Stimulated activated CD4-positive, alpha-beta T cell treated with anti-CD3 and anti-CD28 coated beads, Interleukin-4, amount 100 ng/mL, for 48 hours (primary cell): Measurements from ENCODE around the gene RPL10.
A peak's percentile ranks its signal among the peaks of the same experiment; 100 is the strongest.

Experiments
- DNase-seq, 2 donors: peaks; one replicate each; pipeline ENCODE4 v3.0.0-alpha.2; 2020; ENCODE audit warnings: low read depth in 2 of 2

RPL10 gene

GRCh38 chrX:154401045-154401799, 3.0 kb downstream of the RPL10 start:
- DNase-seq, result peak in 1 of 2 donors; percentile 18

- no peak for DNase-seq
Observed at GRCh38 chrX:154401918-154402621, 3.9 kb downstream of the RPL10 start.

GRCh38 chrX:154402622-154403127, 4.5 kb downstream of the RPL10 start:
- DNase-seq, result no peak

- no peak for DNase-seq
Observed at GRCh38 chrX:154403192-154403591, 5.0 kb downstream of the RPL10 start.

GRCh38 chrX:154403858-154404257, 5.7 kb downstream of the RPL10 start:
- DNase-seq, result no peak

- DNase-seq, result no peak
Observed at GRCh38 chrX:154404625-154405192, 6.5 kb downstream of the RPL10 start.

GRCh38 chrX:154408659-154409221, 10.6 kb downstream of the RPL10 start:
- DNase-seq, result no peak

- no peak for DNase-seq
Observed at GRCh38 chrX:154409222-154409871, 11.2 kb downstream of the RPL10 start, which contains the start of gene DNASE1L1. DNASE1L1 (minus strand) TSS chrX:154409254; CDS start chrX:154405568, 3,686 bp downstream.

- peak in 1 of 2 donors; percentile 42 for DNase-seq
Observed at GRCh38 chrX:154411981-154412340, 13.8 kb downstream of the RPL10 start.

- DNase-seq, result no peak
Observed at GRCh38 chrX:154412468-154412867, 14.3 kb downstream of the RPL10 start.

GRCh38 chrX:154413142-154413541, 15.0 kb downstream of the RPL10 start:
- no peak for DNase-seq

- DNase-seq, result no peak
Observed at GRCh38 chrX:154417157-154417556, 19.0 kb downstream of the RPL10 start.

- DNase-seq, result no peak
Observed at GRCh38 chrX:154419189-154419588, 21.0 kb downstream of the RPL10 start.

GRCh38 chrX:154419688-154420401, 21.7 kb downstream of the RPL10 start:
- no peak for DNase-seq

GRCh38 chrX:154420402-154420756, 22.2 kb downstream of the RPL10 start:
- no peak for DNase-seq

- DNase-seq, result no peak
Observed at GRCh38 chrX:154426916-154427770, 29.0 kb downstream of the RPL10 start.

GRCh38 chrX:154428176-154429171, 30.3 kb downstream of the RPL10 start, which contains the start of gene ATP6AP1:
ATP6AP1 (plus strand) TSS chrX:154428677; CDS start chrX:154428693, 16 bp downstream.
- peak; percentile 78 to 84 for DNase-seq

GRCh38 chrX:154429711-154430110, 31.5 kb downstream of the RPL10 start:
- DNase-seq, result no peak

GRCh38 chrX:154430479-154430878, 32.3 kb downstream of the RPL10 start:
- no peak for DNase-seq
